ENCODE measurements around the gene KCNG3.
A peak's percentile ranks its signal among the peaks of the same experiment; 100 is the strongest.

Gene KCNG3

GRCh38 chr2:42488297-42488696 lies 5.5 kb downstream of the KCNG3 start:
- DNase-seq (ENCODE audit: low read depth in 2 of 2) = no peak
- no peak for TF ChIP-seq CTCF (IDR thresholded peaks at IDR 0.05; ENCODE audit: low read depth, low read length)
- no peak overlapping the region for H3K4me3 ChIP-seq (replicated peaks in 1 of 2; ENCODE audit: low read depth in 2 of 2, low read length in 2 of 2)

GRCh38 chr2:42486145-42486906 lies 7.5 kb downstream of the KCNG3 start:
- no peak for DNase-seq (ENCODE audit: low read depth in 2 of 2)
- no peak for TF ChIP-seq CTCF (IDR thresholded peaks at IDR 0.05; ENCODE audit: low read depth, low read length)
- H3K4me3 ChIP-seq (replicated peaks in 1 of 2; ENCODE audit: low read depth in 2 of 2, low read length in 2 of 2) = no peak overlapping the region

- no peak for DNase-seq (ENCODE audit: low read depth in 2 of 2)
- no peak overlapping the region for H3K4me3 ChIP-seq (replicated peaks in 1 of 2; ENCODE audit: low read depth in 2 of 2, low read length in 2 of 2)
- TF ChIP-seq CTCF (IDR thresholded peaks at IDR 0.05; ENCODE audit: low read depth, low read length) = no peak
Measured at GRCh38 chr2:42480402-42480801, 13.4 kb downstream of the KCNG3 start.

- H3K4me3 ChIP-seq (replicated peaks in 1 of 2; ENCODE audit: low read depth in 2 of 2, low read length in 2 of 2) = no peak overlapping the region
- TF ChIP-seq CTCF (IDR thresholded peaks at IDR 0.05; ENCODE audit: low read depth, low read length) = no peak
- DNase-seq (ENCODE audit: low read depth in 2 of 2) = no peak
Measured at GRCh38 chr2:42474765-42475454, 18.9 kb downstream of the KCNG3 start.

GRCh38 chr2:42470706-42471105 lies 23.1 kb downstream of the KCNG3 start:
- no peak for TF ChIP-seq CTCF (IDR thresholded peaks at IDR 0.05; ENCODE audit: low read depth, low read length)
- DNase-seq (ENCODE audit: low read depth in 2 of 2) = no peak
- no peak overlapping the region for H3K4me3 ChIP-seq (replicated peaks in 1 of 2; ENCODE audit: low read depth in 2 of 2, low read length in 2 of 2)

- H3K4me3 ChIP-seq (replicated peaks in 1 of 2; ENCODE audit: low read depth in 2 of 2, low read length in 2 of 2) = no peak overlapping the region
- DNase-seq (ENCODE audit: low read depth in 2 of 2) = peak in 1 of 2 donors; percentile 3
- TF ChIP-seq CTCF (IDR thresholded peaks at IDR 0.05; ENCODE audit: low read depth, low read length) = no peak
Measured at GRCh38 chr2:42464631-42465030, 29.2 kb downstream of the KCNG3 start.

Data from cardiac fibroblast (primary cell).